HG03521 (cell line): ENCODE measurements around the gene ITGAD.

Experiments used
- ATAC-seq: cut with Tn5 transposase; IDR thresholded peaks from one replicate; pipeline ENCODE4 v1.9.1; 2021; ENCODE audit warnings: mild to moderate bottlenecking, moderate library complexity; ENCODE audit not compliant: unreplicated experiment

ITGAD gene

GRCh38 chr16:31458073-31458843 is 65.1 kb downstream of the ITGAD start:
- no peak for ATAC-seq

GRCh38 chr16:31458844-31459686 is 65.9 kb downstream of the ITGAD start, which contains the start of gene ARMC5:
Gene ARMC5 (plus strand): TSS chr16:31459501. CDS start chr16:31459525, 24 bp downstream.
- ATAC-seq = peak; percentile 69

- peak; percentile 72 for ATAC-seq
Measured at GRCh38 chr16:31459687-31460581, 66.8 kb downstream of the ITGAD start.

- ATAC-seq = no peak
Measured at GRCh38 chr16:31460582-31461002, 67.5 kb downstream of the ITGAD start.

GRCh38 chr16:31461201-31461920 is 68.2 kb downstream of the ITGAD start:
- ATAC-seq = no peak

GRCh38 chr16:31461921-31462804 is 69.0 kb downstream of the ITGAD start:
- ATAC-seq = no peak

GRCh38 chr16:31464348-31464769 is 71.2 kb downstream of the ITGAD start:
- ATAC-seq = no peak

- no peak for ATAC-seq
Measured at GRCh38 chr16:31464781-31465260, 71.7 kb downstream of the ITGAD start.

GRCh38 chr16:31465788-31466370 is 72.7 kb downstream of the ITGAD start:
- no peak for ATAC-seq

- no peak for ATAC-seq
Measured at GRCh38 chr16:31466381-31466841, 73.3 kb downstream of the ITGAD start.

GRCh38 chr16:31467151-31467773 is 74.1 kb downstream of the ITGAD start:
- ATAC-seq = no peak

GRCh38 chr16:31467858-31468257 is 74.7 kb downstream of the ITGAD start:
- ATAC-seq = no peak

- no peak for ATAC-seq
Measured at GRCh38 chr16:31470615-31471014, 77.5 kb downstream of the ITGAD start.

GRCh38 chr16:31471241-31471874 is 78.2 kb downstream of the ITGAD start:
- no peak for ATAC-seq

- no peak for ATAC-seq
Measured at GRCh38 chr16:31471875-31472708, 79.0 kb downstream of the ITGAD start, which contains the start of gene TGFB1I1. Gene TGFB1I1 (plus strand): TSS chr16:31472152. CDS start chr16:31472189, 37 bp downstream.

- no peak for ATAC-seq
Measured at GRCh38 chr16:31472709-31473203, 79.6 kb downstream of the ITGAD start.
